ENCODE measurements around the gene WDR1. TPM values are rescaled to one million over a fixed set of nuclear protein-coding genes. Genes with fewer than 3 reads are reported as not detected.

WDR1 gene
- total RNA-seq, 2 experiments from 2014 or later, result 197 to 198 TPM

DNA sequence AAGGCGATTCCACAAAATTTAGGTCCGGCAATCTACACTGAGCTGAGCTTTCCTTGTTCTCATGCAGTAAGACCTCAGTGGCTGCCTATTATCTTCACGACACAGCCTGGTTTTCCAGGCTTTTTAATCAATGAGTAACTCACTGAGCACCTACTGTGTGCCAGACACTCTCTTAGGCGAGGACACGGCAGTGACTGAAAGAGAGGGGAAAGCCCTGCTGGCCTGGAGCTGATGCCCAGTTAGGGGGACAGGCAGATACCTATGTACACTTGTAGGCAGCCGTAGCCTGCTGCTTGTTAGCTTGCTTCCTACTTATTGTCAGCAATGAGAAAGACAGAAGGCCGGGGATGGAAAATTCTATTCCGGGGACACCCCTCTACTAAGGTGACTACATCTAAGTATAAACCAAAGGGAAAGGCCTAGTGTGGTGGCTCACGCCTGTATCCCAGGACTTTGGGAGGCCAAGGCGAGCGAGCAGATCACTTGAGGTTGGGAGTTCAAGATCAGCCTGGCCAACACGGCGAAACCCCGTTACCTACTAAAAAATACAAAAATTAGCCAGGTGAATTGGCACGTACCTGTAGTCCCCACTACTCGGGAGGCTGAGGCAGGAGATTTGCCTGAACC is 3.8 kb downstream of the WDR1 start:
- Histone ChIP-seq H3K4me3 (ENCODE audit: low read length) (no peak overlapping the region), H3K27me3 (ENCODE audit: control insufficient read depth in 1 of 2, insufficient read depth in 2 of 2, low read length in 2 of 2) (no peaks in the 10 kb centered on the region), H3K4me1 (ENCODE audit: insufficient read depth, low read length) (peaks cover 92% of the 10 kb centered on the region), H3K27ac (ENCODE audit: low read depth in 1 of 2, low read length in 2 of 2) (no peak overlapping the region), H3K9me3 (ENCODE audit: control insufficient read depth in 1 of 2, insufficient read depth in 1 of 2, low read length in 2 of 2) (no peaks in the 10 kb centered on the region), H3K36me3 (ENCODE audit: insufficient read depth, low read length) (peaks cover 79% of the 10 kb centered on the region)
- Mint-ChIP-seq H3K4me3 (peak overlapping the region; percentile 99), H3K4me1 (ENCODE audit: low read depth) (peaks cover 92% of the 10 kb centered on the region), H3K27ac (peak overlapping the region; percentile 99), H3K9me3 (no peaks in the 10 kb centered on the region), H3K36me3 (ENCODE audit: low read depth) (peaks cover 94% of the 10 kb centered on the region), H3K27me3 (no peaks in the 10 kb centered on the region)
- TF ChIP-seq, protein P1, sequence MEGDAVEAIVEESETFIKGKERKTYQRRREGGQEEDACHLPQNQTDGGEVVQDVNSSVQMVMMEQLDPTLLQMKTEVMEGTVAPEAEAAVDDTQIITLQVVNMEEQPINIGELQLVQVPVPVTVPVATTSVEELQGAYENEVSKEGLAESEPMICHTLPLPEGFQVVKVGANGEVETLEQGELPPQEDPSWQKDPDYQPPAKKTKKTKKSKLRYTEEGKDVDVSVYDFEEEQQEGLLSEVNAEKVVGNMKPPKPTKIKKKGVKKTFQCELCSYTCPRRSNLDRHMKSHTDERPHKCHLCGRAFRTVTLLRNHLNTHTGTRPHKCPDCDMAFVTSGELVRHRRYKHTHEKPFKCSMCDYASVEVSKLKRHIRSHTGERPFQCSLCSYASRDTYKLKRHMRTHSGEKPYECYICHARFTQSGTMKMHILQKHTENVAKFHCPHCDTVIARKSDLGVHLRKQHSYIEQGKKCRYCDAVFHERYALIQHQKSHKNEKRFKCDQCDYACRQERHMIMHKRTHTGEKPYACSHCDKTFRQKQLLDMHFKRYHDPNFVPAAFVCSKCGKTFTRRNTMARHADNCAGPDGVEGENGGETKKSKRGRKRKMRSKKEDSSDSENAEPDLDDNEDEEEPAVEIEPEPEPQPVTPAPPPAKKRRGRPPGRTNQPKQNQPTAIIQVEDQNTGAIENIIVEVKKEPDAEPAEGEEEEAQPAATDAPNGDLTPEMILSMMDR (IDR thresholded peaks at IDR 0.05), result no peak
- ATAC-seq (ENCODE audit: poor library complexity) (no peak), DNase-seq (no peak)
- intact Hi-C loops (cut with DNase I, micrococcal nuclease), result loop anchor here in 1 of 2 experiments (5.0 to 10.0 kb wide), 2 partner anchors 90 to 418 kb away; partner anchors contain the start of gene SLC2A9
- CTCF ChIA-PET, result no interaction called here
- POLR2A ChIA-PET, result interaction anchor here (0.9 to 1.3 kb wide), 2 partner anchors 9 to 17 kb away, joined by 3 read pairs; no protein-coding TSS in a partner anchor

GRCh38 chr4:10111067-10111801 is 5.4 kb downstream of the WDR1 start:
- Histone ChIP-seq H3K4me1 (ENCODE audit: insufficient read depth, low read length) (peaks cover 99% of the 10 kb centered on the region), H3K27me3 (ENCODE audit: control insufficient read depth in 1 of 2, insufficient read depth in 2 of 2, low read length in 2 of 2) (no peaks in the 10 kb centered on the region), H3K27ac (ENCODE audit: low read depth in 1 of 2, low read length in 2 of 2) (no peak overlapping the region), H3K9me3 (ENCODE audit: control insufficient read depth in 1 of 2, insufficient read depth in 1 of 2, low read length in 2 of 2) (no peaks in the 10 kb centered on the region), H3K36me3 (ENCODE audit: insufficient read depth, low read length) (peaks cover 90% of the 10 kb centered on the region), H3K4me3 (ENCODE audit: low read length) (no peak overlapping the region)
- CTCF ChIA-PET, result no interaction called here
- no peak for ATAC-seq (ENCODE audit: poor library complexity)
- Mint-ChIP-seq H3K4me3 (peak overlapping the region; percentile 48), H3K27me3 (no peaks in the 10 kb centered on the region), H3K27ac (peak overlapping the region; percentile 99), H3K9me3 (no peaks in the 10 kb centered on the region), H3K4me1 (ENCODE audit: low read depth) (peaks cover 99% of the 10 kb centered on the region), H3K36me3 (ENCODE audit: low read depth) (peaks cover 98% of the 10 kb centered on the region)
- TF ChIP-seq, protein P1 (IDR thresholded peaks at IDR 0.05), result no peak
- intact Hi-C loops (cut with DNase I, micrococcal nuclease), result loop anchor here in 1 of 2 experiments (5.0 to 10.0 kb wide), 2 partner anchors 89 to 416 kb away; partner anchors contain the start of gene SLC2A9
- no peak for DNase-seq
- POLR2A ChIA-PET, result interaction anchor here (9.0 kb wide), 1 partner anchor 17 kb away, joined by 57 read pairs; no protein-coding TSS in a partner anchor

DNA sequence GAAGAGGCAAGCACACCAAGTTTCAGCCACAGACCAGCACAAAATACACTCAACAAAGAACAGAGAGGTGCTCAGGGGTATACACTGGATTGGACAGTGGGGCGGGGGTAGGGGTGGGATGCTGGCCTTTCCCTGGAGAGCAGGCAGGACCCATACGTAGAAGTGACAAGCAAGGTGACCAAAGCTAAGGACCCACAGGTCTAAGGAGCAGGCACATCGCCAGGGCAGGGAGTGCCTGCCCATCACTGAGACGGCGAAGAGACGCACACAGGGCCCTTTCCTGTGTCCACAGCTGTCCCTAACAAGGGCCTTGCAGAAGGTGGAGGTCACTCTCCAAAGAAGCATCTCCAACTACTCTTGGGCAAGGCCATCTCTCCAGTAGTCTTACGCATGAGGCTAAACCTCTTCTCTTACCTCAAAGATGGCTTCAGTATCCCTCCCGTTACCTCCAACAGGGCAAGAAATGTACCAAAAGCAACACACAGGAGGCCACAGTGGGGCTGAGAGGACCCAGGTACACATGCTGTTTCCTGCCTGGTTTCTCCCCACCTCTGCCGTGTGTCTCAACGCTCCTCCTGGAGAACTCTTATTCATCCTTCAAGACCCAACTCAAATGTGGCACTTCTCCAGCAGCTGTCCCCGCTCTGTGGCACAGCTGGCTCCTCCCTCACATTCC is 6.5 kb downstream of the WDR1 start:
- CTCF ChIA-PET, result no interaction called here

More for the DNA sequence above, 6.5 kb downstream of the WDR1 start:
- H3K27me3 ChIP-seq (ENCODE audit: control insufficient read depth in 1 of 2, insufficient read depth in 2 of 2, low read length in 2 of 2), result no peaks in the 10 kb centered on the region
- H3K4me1 ChIP-seq (ENCODE audit: insufficient read depth, low read length), result peaks cover 100% of the 10 kb centered on the region
- peaks cover 99% of the 10 kb centered on the region for H3K36me3 Mint-ChIP-seq (ENCODE audit: low read depth)
- H3K27me3 Mint-ChIP-seq, result no peaks in the 10 kb centered on the region
- ATAC-seq (ENCODE audit: poor library complexity) (no peak), DNase-seq (no peak)
- peak overlapping the region; percentile 74 for H3K4me3 Mint-ChIP-seq
- H3K4me1 Mint-ChIP-seq (ENCODE audit: low read depth), result peaks cover 100% of the 10 kb centered on the region
- H3K9me3 ChIP-seq (ENCODE audit: control insufficient read depth in 1 of 2, insufficient read depth in 1 of 2, low read length in 2 of 2), result no peaks in the 10 kb centered on the region
- peak overlapping the region; percentile 4 for H3K4me3 ChIP-seq (ENCODE audit: low read length)
- peak overlapping the region; percentile 43 to 74 for H3K27ac ChIP-seq (ENCODE audit: low read depth in 1 of 2, low read length in 2 of 2)
- POLR2A ChIA-PET, result interaction anchor here (1.6 to 9.0 kb wide), 3 partner anchors 7 to 16 kb away, joined by 6 to 57 read pairs (median 26); partner anchors contain the start of gene WDR1
- TF ChIP-seq, protein P1 (IDR thresholded peaks at IDR 0.05), result no peak
- H3K36me3 ChIP-seq (ENCODE audit: insufficient read depth, low read length), result peaks cover 90% of the 10 kb centered on the region
- no peaks in the 10 kb centered on the region for H3K9me3 Mint-ChIP-seq
- intact Hi-C loops (cut with DNase I, micrococcal nuclease), result loop anchor here in 1 of 2 experiments (5.0 to 10.0 kb wide), 2 partner anchors 88 to 415 kb away; partner anchors contain the start of gene SLC2A9
- H3K27ac Mint-ChIP-seq, result peak overlapping the region; percentile 99

All from CD4-positive, alpha-beta T cell (primary cell).